ENCODE results near the gene SNTB2.

GRCh38 chr16:69349536-69349935 lies 162.6 kb downstream of the SNTB2 start:
- TF ChIP-seq RAD21 (IDR thresholded peaks at IDR 0.05) (no peak), MAX (IDR thresholded peaks at IDR 0.05) (no peak), EGR1 (IDR thresholded peaks at IDR 0.05; ENCODE audit: low read depth in 2 of 2) (no peak), SP1 (IDR thresholded peaks at IDR 0.05) (no peak), YY1 (IDR thresholded peaks at IDR 0.05) (no peak)
- TF ChIP-seq, protein P1, sequence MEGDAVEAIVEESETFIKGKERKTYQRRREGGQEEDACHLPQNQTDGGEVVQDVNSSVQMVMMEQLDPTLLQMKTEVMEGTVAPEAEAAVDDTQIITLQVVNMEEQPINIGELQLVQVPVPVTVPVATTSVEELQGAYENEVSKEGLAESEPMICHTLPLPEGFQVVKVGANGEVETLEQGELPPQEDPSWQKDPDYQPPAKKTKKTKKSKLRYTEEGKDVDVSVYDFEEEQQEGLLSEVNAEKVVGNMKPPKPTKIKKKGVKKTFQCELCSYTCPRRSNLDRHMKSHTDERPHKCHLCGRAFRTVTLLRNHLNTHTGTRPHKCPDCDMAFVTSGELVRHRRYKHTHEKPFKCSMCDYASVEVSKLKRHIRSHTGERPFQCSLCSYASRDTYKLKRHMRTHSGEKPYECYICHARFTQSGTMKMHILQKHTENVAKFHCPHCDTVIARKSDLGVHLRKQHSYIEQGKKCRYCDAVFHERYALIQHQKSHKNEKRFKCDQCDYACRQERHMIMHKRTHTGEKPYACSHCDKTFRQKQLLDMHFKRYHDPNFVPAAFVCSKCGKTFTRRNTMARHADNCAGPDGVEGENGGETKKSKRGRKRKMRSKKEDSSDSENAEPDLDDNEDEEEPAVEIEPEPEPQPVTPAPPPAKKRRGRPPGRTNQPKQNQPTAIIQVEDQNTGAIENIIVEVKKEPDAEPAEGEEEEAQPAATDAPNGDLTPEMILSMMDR (IDR thresholded peaks at IDR 0.05; ENCODE audit: low read depth, low read length, missing input control), result no peak

All from liver (tissue), 3 donors.